H9 (cell line): ENCODE measurements around the gene DISC1. TPM values are rescaled to one million over a fixed set of nuclear protein-coding genes. Genes with fewer than 3 reads are reported as not detected.

Experiments used
- DNase-seq: peaks from one replicate; pipeline ENCODE4 v3.0.0-alpha.2; 2017
- H2AFZ ChIP-seq: one replicate; pipeline ENCODE4 v1.6.1; 2013; ENCODE audit warnings: mild to moderate bottlenecking, low read length, control low read depth, moderate library complexity
- H2AK5ac ChIP-seq: 2 replicates; pipeline ENCODE4 v1.6.1; 2013; ENCODE audit warnings: low read length, control low read depth, mixed read lengths; ENCODE audit not compliant: insufficient read length
- H2BK120ac ChIP-seq: one replicate; pipeline ENCODE4 v1.6.1; 2013; ENCODE audit warnings: low read depth, mild to moderate bottlenecking, low read length, control low read depth, inconsistent platforms; ENCODE audit not compliant: poor library complexity, severe bottlenecking
- H2BK12ac ChIP-seq: 2 replicates; pipeline ENCODE4 v1.6.1; 2013; ENCODE audit warnings: low read length, control low read depth, mixed read lengths, low read depth; ENCODE audit not compliant: insufficient read length
- H2BK15ac ChIP-seq: 2 replicates; pipeline ENCODE4 v1.6.1; 2013; ENCODE audit warnings: low read depth, low read length, control low read depth
- H2BK20ac ChIP-seq: one replicate; pipeline ENCODE4 v1.6.1; 2013; ENCODE audit warnings: low read depth, mild to moderate bottlenecking, low read length, control low read depth, inconsistent platforms; ENCODE audit not compliant: poor library complexity, severe bottlenecking
- H2BK5ac ChIP-seq: 2 replicates; pipeline ENCODE4 v1.6.1; 2013; ENCODE audit warnings: low read length, control low read depth, mixed read lengths; ENCODE audit not compliant: insufficient read length
- H3K14ac ChIP-seq: 2 replicates; pipeline ENCODE4 v1.6.1; 2013; ENCODE audit warnings: low read length, control low read depth; ENCODE audit not compliant: insufficient read depth
- H3K18ac ChIP-seq: 2 replicates; pipeline ENCODE4 v1.6.1; 2013; ENCODE audit warnings: low read depth, mild to moderate bottlenecking, mixed read lengths, low read length, control low read depth; ENCODE audit not compliant: insufficient read length
- H3K23ac ChIP-seq: 2 replicates; pipeline ENCODE4 v1.6.1; 2013; ENCODE audit warnings: low read length, control low read depth, mixed read lengths, low read depth; ENCODE audit not compliant: insufficient read length
- H3K23me2 ChIP-seq: 2 replicates; pipeline ENCODE4 v1.6.1; 2013; ENCODE audit warnings: low read depth, mild to moderate bottlenecking, mixed read lengths, low read length, control low read depth; ENCODE audit not compliant: insufficient read length, poor library complexity, severe bottlenecking
- H3K27ac ChIP-seq: 2 replicates; pipeline ENCODE4 v1.5.1; 2013; ENCODE audit warnings: low read length, control low read depth, mixed read lengths, low read depth; ENCODE audit not compliant: insufficient read length
- H3K27me3 ChIP-seq: 2 replicates; pipeline ENCODE4 v1.6.1; 2013; ENCODE audit warnings: low read length, control low read depth, inconsistent platforms; ENCODE audit not compliant: insufficient read depth
- H3K4ac ChIP-seq: 2 replicates; pipeline ENCODE4 v1.6.1; 2013; ENCODE audit warnings: low read depth, mild to moderate bottlenecking, control low read depth, inconsistent platforms, low read length, moderate library complexity
- H3K4me1 ChIP-seq: 2 replicates; pipeline ENCODE4 v1.6.1; 2013; ENCODE audit warnings: low read length, control low read depth, inconsistent platforms; ENCODE audit not compliant: insufficient read depth
- H3K4me2 ChIP-seq: 2 replicates; pipeline ENCODE4 v1.6.1; 2013; ENCODE audit warnings: low read length, control low read depth, mixed read lengths; ENCODE audit not compliant: insufficient read length, insufficient read depth
- H3K56ac ChIP-seq: 2 replicates; pipeline ENCODE4 v1.6.1; 2013; ENCODE audit warnings: low read depth, mild to moderate bottlenecking, mixed read lengths, low read length, control low read depth; ENCODE audit not compliant: insufficient read length
- H3K79me1 ChIP-seq: 2 replicates; pipeline ENCODE4 v1.6.1; 2013; ENCODE audit warnings: low read depth, mild to moderate bottlenecking, moderate library complexity, low read length, control low read depth, inconsistent platforms; ENCODE audit not compliant: insufficient read depth, poor library complexity, severe bottlenecking
- H3K79me2 ChIP-seq: 2 replicates; pipeline ENCODE4 v1.6.1; 2013; ENCODE audit warnings: low read length, control low read depth, inconsistent platforms; ENCODE audit not compliant: insufficient read depth
- H3K9ac ChIP-seq: 2 replicates; pipeline ENCODE4 v1.6.1; 2013; ENCODE audit warnings: low read length, control low read depth, mixed read lengths; ENCODE audit not compliant: insufficient read length; ENCODE audit errors: extremely low read depth
- H3K9me3 ChIP-seq: one replicate; pipeline ENCODE4 v1.6.1; 2013; ENCODE audit warnings: low read depth, low read length, inconsistent platforms; ENCODE audit not compliant: control insufficient read depth
- H3T11ph ChIP-seq: one replicate; pipeline ENCODE4 v1.6.1; 2013; ENCODE audit warnings: mild to moderate bottlenecking, low read length, control low read depth, inconsistent platforms
- H4K20me1 ChIP-seq: one replicate; pipeline ENCODE4 v1.6.1; 2013; ENCODE audit not compliant: control insufficient read depth, insufficient read length, insufficient read depth
- H4K5ac ChIP-seq: 2 replicates; pipeline ENCODE4 v1.6.1; 2013; ENCODE audit warnings: low read depth, mild to moderate bottlenecking, mixed read lengths, low read length, control low read depth; ENCODE audit not compliant: insufficient read length
- H4K8ac ChIP-seq: replicated peaks from 2 replicates; pipeline ENCODE4 v1.6.1; 2013; ENCODE audit warnings: low read length, control low read depth, mixed read lengths, low read depth; ENCODE audit not compliant: insufficient read length
- H4K91ac ChIP-seq: 2 replicates; pipeline ENCODE4 v1.6.1; 2013; ENCODE audit warnings: low read depth, mild to moderate bottlenecking, moderate library complexity, mixed read lengths, low read length, control low read depth; ENCODE audit not compliant: insufficient read length
- H3K27ac Mint-ChIP-seq, 3 experiments: 2 replicates in 2 of 3; 3 replicates in 1 of 3; pipeline ENCODE4 v1.8.0; 2020 to 2021; ENCODE audit warnings: mixed read lengths in 3 of 3, mild to moderate bottlenecking in 1 of 3, moderate library complexity in 1 of 3
- H3K27me3 Mint-ChIP-seq: 2 replicates; pipeline ENCODE4 v1.8.0; 2021; ENCODE audit warnings: low read depth, mild to moderate bottlenecking, moderate library complexity, mixed read lengths
- H3K36me3 Mint-ChIP-seq, 3 experiments: 2 replicates in 2 of 3; 3 replicates in 1 of 3; pipeline ENCODE4 v1.8.0; 2020 to 2021; ENCODE audit warnings: low read depth in 3 of 3, mixed read lengths in 3 of 3; ENCODE audit not compliant: insufficient read depth in 1 of 3
- H3K4me1 Mint-ChIP-seq, 2 experiments: 2 replicates each; pipeline ENCODE4 v1.8.0; 2020; ENCODE audit warnings: mixed read lengths in 2 of 2
- H3K4me3 Mint-ChIP-seq, 2 experiments: 2 replicates in 1 of 2; 3 replicates in 1 of 2; pipeline ENCODE4 v1.8.0; 2020 to 2021; ENCODE audit warnings: mild to moderate bottlenecking in 2 of 2, mixed read lengths in 2 of 2, moderate library complexity in 1 of 2
- H3K9me3 Mint-ChIP-seq, 2 experiments: 2 replicates in 1 of 2; 3 replicates in 1 of 2; pipeline ENCODE4 v1.8.0; 2020; ENCODE audit warnings: mild to moderate bottlenecking in 2 of 2, mixed read lengths in 2 of 2, moderate library complexity in 1 of 2
- WGBS: extraction: QIAGEN DNeasy Blood & Tissue Kit; methylation state at CpG from one replicate; pipeline ENCODE4 v1.1.7; 2013; ENCODE audit warnings: missing lambda C conversion rate, low lambda C conversion rate, mixed read lengths; ENCODE audit not compliant: insufficient read length; ENCODE audit errors: extremely low coverage; 5-methylcytosine and 5-hydroxymethylcytosine counted together
- total RNA-seq: library from RNA; stranded (reverse); gene quantifications from 2 replicates; pipeline ENCODE4 v1.2.1, GENCODE V29; 2021
- TF ChIP-seq, protein P1 (sequence below): fragments of 200-600 bp; sonication (generic); conservative IDR thresholded peaks from 3 replicates; pipeline ENCODE4 v1.8.0; 2021; ENCODE audit warnings: antibody characterized with exemption, mild to moderate bottlenecking

The DISC1 gene
- total RNA-seq, 1 experiment from 2014 or later, result 2.5 TPM

DNA sequence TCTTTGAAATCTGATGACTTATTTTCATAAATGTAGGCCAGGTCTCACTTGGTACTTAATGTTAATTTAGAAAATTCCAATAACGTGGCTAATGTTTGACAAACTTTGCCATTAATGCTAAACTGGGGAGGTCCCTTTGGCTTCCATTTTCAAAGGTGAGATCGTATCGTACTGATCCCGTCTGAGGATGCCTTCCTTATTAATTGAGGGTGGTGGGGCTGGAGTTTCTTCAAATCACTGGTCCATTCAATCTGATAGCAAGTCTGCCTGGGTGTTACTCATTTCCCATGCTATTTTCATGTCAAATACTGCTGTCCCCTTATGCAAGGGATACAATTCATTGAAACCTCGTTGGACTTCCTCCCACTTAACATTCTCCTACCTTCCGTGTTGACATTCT, 327.1 kb downstream of the DISC1 start:
- H2BK15ac ChIP-seq, result no peak overlapping the region
- no peak overlapping the region for H4K91ac ChIP-seq
- no CpG with 5 or more reads among the region's 6 CpGs for WGBS
- H4K20me1 ChIP-seq, result no peaks in the 10 kb centered on the region
- H2BK5ac ChIP-seq, result no peak overlapping the region
- no peak overlapping the region for H3K14ac ChIP-seq
- no peak overlapping the region for H3T11ph ChIP-seq
- H3K79me1 ChIP-seq, result no peaks in the 10 kb centered on the region
- H3K36me3 Mint-ChIP-seq, result peaks cover 0 to 2% (median 0%) of the 10 kb centered on the region in 3 experiments; a peak in 3 of 7 replicates
- H3K79me2 ChIP-seq, result no peaks in the 10 kb centered on the region
- no peak overlapping the region for H3K4ac ChIP-seq
- no peak overlapping the region for H3K9ac ChIP-seq
- H2BK20ac ChIP-seq, result no peak overlapping the region
- no peak for DNase-seq
- peaks cover 17 to 18% of the 10 kb centered on the region in 2 experiments for H3K4me1 Mint-ChIP-seq
- peaks cover 11% of the 10 kb centered on the region for H3K27me3 Mint-ChIP-seq
- no peak overlapping the region for H3K56ac ChIP-seq
- TF ChIP-seq, protein P1, sequence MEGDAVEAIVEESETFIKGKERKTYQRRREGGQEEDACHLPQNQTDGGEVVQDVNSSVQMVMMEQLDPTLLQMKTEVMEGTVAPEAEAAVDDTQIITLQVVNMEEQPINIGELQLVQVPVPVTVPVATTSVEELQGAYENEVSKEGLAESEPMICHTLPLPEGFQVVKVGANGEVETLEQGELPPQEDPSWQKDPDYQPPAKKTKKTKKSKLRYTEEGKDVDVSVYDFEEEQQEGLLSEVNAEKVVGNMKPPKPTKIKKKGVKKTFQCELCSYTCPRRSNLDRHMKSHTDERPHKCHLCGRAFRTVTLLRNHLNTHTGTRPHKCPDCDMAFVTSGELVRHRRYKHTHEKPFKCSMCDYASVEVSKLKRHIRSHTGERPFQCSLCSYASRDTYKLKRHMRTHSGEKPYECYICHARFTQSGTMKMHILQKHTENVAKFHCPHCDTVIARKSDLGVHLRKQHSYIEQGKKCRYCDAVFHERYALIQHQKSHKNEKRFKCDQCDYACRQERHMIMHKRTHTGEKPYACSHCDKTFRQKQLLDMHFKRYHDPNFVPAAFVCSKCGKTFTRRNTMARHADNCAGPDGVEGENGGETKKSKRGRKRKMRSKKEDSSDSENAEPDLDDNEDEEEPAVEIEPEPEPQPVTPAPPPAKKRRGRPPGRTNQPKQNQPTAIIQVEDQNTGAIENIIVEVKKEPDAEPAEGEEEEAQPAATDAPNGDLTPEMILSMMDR, result no peak
- no peak overlapping the region for H2BK120ac ChIP-seq
- H3K23me2 ChIP-seq, result no peaks in the 10 kb centered on the region
- H3K4me1 ChIP-seq, result peaks cover 2% of the 10 kb centered on the region
- no peaks in the 10 kb centered on the region for H3K9me3 Mint-ChIP-seq
- H2AFZ ChIP-seq, result no peak overlapping the region
- H4K5ac ChIP-seq, result no peak overlapping the region
- no peak overlapping the region for H3K27ac Mint-ChIP-seq
- no peak overlapping the region for H3K18ac ChIP-seq
- no peak overlapping the region for H3K23ac ChIP-seq
- H3K4me3 Mint-ChIP-seq, result no peak overlapping the region
- H3K4me2 ChIP-seq, result no peak overlapping the region
- no peak overlapping the region for H3K27ac ChIP-seq
- no peak overlapping the region for H2AK5ac ChIP-seq
- H3K9me3 ChIP-seq, result no peaks in the 10 kb centered on the region
- H2BK12ac ChIP-seq, result no peak overlapping the region
- 0 out of 2 replicates have a peak, but pooled peaks cover 2% of the 10 kb centered on the region for H3K27me3 ChIP-seq
- no peak overlapping the region for H4K8ac ChIP-seq
